ENCODE data around the gene SRM.

SRM gene

GRCh38 chr1:11027316-11027715 is 32.5 kb downstream of the SRM start:
- TF ChIP-seq, protein P1, sequence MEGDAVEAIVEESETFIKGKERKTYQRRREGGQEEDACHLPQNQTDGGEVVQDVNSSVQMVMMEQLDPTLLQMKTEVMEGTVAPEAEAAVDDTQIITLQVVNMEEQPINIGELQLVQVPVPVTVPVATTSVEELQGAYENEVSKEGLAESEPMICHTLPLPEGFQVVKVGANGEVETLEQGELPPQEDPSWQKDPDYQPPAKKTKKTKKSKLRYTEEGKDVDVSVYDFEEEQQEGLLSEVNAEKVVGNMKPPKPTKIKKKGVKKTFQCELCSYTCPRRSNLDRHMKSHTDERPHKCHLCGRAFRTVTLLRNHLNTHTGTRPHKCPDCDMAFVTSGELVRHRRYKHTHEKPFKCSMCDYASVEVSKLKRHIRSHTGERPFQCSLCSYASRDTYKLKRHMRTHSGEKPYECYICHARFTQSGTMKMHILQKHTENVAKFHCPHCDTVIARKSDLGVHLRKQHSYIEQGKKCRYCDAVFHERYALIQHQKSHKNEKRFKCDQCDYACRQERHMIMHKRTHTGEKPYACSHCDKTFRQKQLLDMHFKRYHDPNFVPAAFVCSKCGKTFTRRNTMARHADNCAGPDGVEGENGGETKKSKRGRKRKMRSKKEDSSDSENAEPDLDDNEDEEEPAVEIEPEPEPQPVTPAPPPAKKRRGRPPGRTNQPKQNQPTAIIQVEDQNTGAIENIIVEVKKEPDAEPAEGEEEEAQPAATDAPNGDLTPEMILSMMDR (IDR thresholded peaks at IDR 0.05; ENCODE audit: low read depth, low read length), result no peak
- no peak for TF ChIP-seq MYC (IDR thresholded peaks at IDR 0.05; ENCODE audit: low read depth, low read length)
- TF ChIP-seq POLR2A (IDR thresholded peaks at IDR 0.05; ENCODE audit: extremely low read depth, insufficient read length), result no peak
- no peak for TF ChIP-seq MAX (IDR thresholded peaks at IDR 0.05; ENCODE audit: low read depth, low read length)
- no peak for DNase-seq (ENCODE audit: low read depth)
- H3K4me3 ChIP-seq (ENCODE audit: low read depth, low read length), result no peak overlapping the region

DNA sequence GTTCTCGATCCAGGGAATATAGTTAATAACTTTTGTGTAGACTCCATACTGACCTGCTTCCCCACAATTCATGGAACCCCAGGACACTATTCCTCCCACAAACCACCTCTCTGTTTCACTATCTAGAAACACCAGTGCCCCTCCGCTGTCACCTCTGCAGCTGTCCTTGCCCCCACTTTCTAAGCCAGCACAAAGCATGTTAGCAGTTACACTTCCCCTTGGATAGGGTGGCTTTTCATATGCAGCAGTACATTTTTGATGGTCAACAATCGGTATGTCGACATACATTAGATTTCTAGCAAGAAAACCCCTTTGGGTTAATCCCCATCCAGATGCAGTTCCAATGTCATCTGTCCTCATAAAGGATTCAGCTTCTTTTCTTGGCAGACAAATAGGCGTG is 32.9 kb downstream of the SRM start:
- TF ChIP-seq MYC (IDR thresholded peaks at IDR 0.05; ENCODE audit: low read depth, low read length) (no peak), MAX (IDR thresholded peaks at IDR 0.05; ENCODE audit: low read depth, low read length) (no peak), POLR2A (IDR thresholded peaks at IDR 0.05; ENCODE audit: extremely low read depth, insufficient read length) (no peak)
- TF ChIP-seq, protein P1 (IDR thresholded peaks at IDR 0.05; ENCODE audit: low read depth, low read length), result no peak
- H3K4me3 ChIP-seq (ENCODE audit: low read depth, low read length), result no peak overlapping the region
- no peak for DNase-seq (ENCODE audit: low read depth)

GRCh38 chr1:11026052-11026451 is 33.8 kb downstream of the SRM start:
- DNase-seq (ENCODE audit: low read depth), result no peak
- H3K4me3 ChIP-seq (ENCODE audit: low read depth, low read length), result no peak overlapping the region
- TF ChIP-seq, protein P1 (IDR thresholded peaks at IDR 0.05; ENCODE audit: low read depth, low read length), result no peak
- TF ChIP-seq POLR2A (IDR thresholded peaks at IDR 0.05; ENCODE audit: extremely low read depth, insufficient read length) (no peak), MAX (IDR thresholded peaks at IDR 0.05; ENCODE audit: low read depth, low read length) (no peak)

DNA sequence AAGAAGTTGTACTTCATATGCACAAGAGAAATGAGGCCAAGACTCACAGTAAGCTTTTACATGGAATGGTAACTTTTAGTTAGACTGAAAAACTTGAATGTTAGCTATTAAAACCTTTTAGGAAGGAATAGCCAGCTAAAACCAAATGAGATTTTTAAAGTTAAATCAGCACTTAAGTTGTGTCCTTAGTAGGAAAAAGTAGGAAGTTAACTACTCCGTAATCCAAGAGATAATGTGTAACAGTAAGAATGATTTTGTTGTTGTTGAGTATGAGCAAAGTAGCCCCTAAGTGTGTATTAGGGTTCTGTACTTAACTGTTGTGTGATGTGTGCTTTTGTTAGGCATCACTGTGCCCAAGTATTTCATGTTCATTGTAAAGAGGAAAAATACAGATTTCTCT is 34.2 kb downstream of the SRM start:
- no peak overlapping the region for H3K4me3 ChIP-seq (ENCODE audit: low read depth, low read length)
- DNase-seq (ENCODE audit: low read depth), result no peak
- TF ChIP-seq MAX (IDR thresholded peaks at IDR 0.05; ENCODE audit: low read depth, low read length) (no peak), MYC (IDR thresholded peaks at IDR 0.05; ENCODE audit: low read depth, low read length) (no peak), POLR2A (IDR thresholded peaks at IDR 0.05; ENCODE audit: extremely low read depth, insufficient read length) (no peak)
- TF ChIP-seq, protein P1 (IDR thresholded peaks at IDR 0.05; ENCODE audit: low read depth, low read length), result no peak

DNA sequence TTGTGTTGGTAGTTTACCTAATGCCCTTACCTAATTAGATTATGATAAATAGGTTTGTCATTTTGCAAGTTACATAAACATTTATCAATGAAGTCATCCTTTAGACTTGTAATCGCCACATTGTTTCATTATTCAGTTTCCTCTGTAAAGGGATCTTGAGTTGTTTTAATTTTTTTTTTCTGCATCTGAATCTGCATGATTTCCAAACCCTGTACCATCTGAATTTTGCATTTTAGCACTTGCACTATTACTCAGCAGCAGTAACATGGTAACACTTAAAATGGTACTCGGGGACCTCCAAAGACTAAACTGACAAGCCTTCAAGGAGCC is 35.0 kb downstream of the SRM start:
- no peak overlapping the region for H3K4me3 ChIP-seq (ENCODE audit: low read depth, low read length)
- TF ChIP-seq POLR2A (IDR thresholded peaks at IDR 0.05; ENCODE audit: extremely low read depth, insufficient read length), result no peak
- no peak for TF ChIP-seq MYC (IDR thresholded peaks at IDR 0.05; ENCODE audit: low read depth, low read length)
- TF ChIP-seq MAX (IDR thresholded peaks at IDR 0.05; ENCODE audit: low read depth, low read length), result no peak
- TF ChIP-seq, protein P1 (IDR thresholded peaks at IDR 0.05; ENCODE audit: low read depth, low read length), result no peak
- DNase-seq (ENCODE audit: low read depth), result no peak
